Neural cell (in vitro differentiated cells): Measurements from ENCODE around the gene PRR12.

Source experiments
- EP300 ChIP-seq: fragments of 450-650 bp; conservative IDR thresholded peaks from 2 replicates; pipeline ENCODE4 v1.6.1; 2014; ENCODE audit warnings: antibody characterized with exemption, mild to moderate bottlenecking, moderate library complexity; ENCODE audit not compliant: poor library complexity, severe bottlenecking
- EZH2 ChIP-seq: fragments of 200-600, 300-800 bp; shearing (Covaris generic), sonication (generic); IDR thresholded peaks from 2 replicates; pipeline ENCODE4 v1.6.1; 2014; ENCODE audit warnings: antibody characterized with exemption, low read length, borderline replicate concordance, mild to moderate bottlenecking; ENCODE audit not compliant: insufficient read depth, poor library complexity, severe bottlenecking
- MXI1 ChIP-seq: fragments of 450-650 bp; conservative IDR thresholded peaks from 2 replicates; pipeline ENCODE4 v1.6.1; 2014; ENCODE audit warnings: antibody characterized with exemption, mild to moderate bottlenecking; ENCODE audit not compliant: poor library complexity, severe bottlenecking
- POLR2AphosphoS5 ChIP-seq: IDR thresholded peaks from 2 replicates; pipeline ENCODE4 v1.6.1; 2012
- RAD21 ChIP-seq: fragments of 450-650 bp; conservative IDR thresholded peaks from 2 replicates; pipeline ENCODE4 v1.6.1; 2014; ENCODE audit warnings: antibody characterized with exemption, mild to moderate bottlenecking, moderate library complexity
- SMC3 ChIP-seq: fragments of 450-650 bp; conservative IDR thresholded peaks from 2 replicates; pipeline ENCODE4 v1.6.1; 2014; ENCODE audit warnings: antibody characterized with exemption, mild to moderate bottlenecking, moderate library complexity; ENCODE audit not compliant: poor library complexity
- TAF1 ChIP-seq: IDR thresholded peaks from 2 replicates; pipeline ENCODE4 v1.6.1; 2012; ENCODE audit warnings: low read depth
- TF ChIP-seq, protein P1 (sequence below): fragments of 450-650 bp; IDR thresholded peaks from 2 replicates; pipeline ENCODE4 v1.5.1; 2014; ENCODE audit warnings: antibody characterized with exemption, mild to moderate bottlenecking, moderate library complexity; ENCODE audit not compliant: poor library complexity, severe bottlenecking
- TF ChIP-seq, protein P2 (sequence below): IDR thresholded peaks from 2 replicates; pipeline ENCODE4 v1.6.1; 2012; ENCODE audit warnings: borderline replicate concordance

DNA sequence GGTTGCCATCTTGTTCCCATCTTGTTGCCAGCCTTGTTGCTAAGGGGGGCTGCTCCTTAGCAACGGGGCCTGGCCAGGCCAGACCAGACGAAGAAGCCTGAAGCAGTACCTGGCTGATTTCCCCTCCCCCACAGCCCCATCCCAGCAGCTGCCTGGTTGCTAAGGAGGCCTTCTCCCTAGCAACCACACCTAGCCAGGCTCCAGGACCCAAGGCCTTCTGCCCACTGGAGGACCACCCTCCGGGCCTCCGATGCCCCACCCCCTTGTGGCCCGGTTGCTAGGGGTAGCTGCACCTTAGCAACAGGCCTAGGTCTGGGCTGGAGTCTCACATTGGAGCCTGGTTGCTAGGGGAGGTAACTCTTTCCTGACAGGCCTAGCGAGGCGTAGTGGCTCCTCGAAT, 6.0 kb upstream of the PRR12 start:
- TF ChIP-seq, protein P1, sequence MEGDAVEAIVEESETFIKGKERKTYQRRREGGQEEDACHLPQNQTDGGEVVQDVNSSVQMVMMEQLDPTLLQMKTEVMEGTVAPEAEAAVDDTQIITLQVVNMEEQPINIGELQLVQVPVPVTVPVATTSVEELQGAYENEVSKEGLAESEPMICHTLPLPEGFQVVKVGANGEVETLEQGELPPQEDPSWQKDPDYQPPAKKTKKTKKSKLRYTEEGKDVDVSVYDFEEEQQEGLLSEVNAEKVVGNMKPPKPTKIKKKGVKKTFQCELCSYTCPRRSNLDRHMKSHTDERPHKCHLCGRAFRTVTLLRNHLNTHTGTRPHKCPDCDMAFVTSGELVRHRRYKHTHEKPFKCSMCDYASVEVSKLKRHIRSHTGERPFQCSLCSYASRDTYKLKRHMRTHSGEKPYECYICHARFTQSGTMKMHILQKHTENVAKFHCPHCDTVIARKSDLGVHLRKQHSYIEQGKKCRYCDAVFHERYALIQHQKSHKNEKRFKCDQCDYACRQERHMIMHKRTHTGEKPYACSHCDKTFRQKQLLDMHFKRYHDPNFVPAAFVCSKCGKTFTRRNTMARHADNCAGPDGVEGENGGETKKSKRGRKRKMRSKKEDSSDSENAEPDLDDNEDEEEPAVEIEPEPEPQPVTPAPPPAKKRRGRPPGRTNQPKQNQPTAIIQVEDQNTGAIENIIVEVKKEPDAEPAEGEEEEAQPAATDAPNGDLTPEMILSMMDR = no peak
- TF ChIP-seq MXI1 = peak; percentile 74
- no peak for TF ChIP-seq TAF1
- no peak for TF ChIP-seq EZH2
- peak; percentile 41 for TF ChIP-seq RAD21
- TF ChIP-seq EP300 = peak; percentile 81
- peak; percentile 47 for TF ChIP-seq SMC3
- TF ChIP-seq POLR2AphosphoS5 = peak; percentile 53
- TF ChIP-seq, protein P2, sequence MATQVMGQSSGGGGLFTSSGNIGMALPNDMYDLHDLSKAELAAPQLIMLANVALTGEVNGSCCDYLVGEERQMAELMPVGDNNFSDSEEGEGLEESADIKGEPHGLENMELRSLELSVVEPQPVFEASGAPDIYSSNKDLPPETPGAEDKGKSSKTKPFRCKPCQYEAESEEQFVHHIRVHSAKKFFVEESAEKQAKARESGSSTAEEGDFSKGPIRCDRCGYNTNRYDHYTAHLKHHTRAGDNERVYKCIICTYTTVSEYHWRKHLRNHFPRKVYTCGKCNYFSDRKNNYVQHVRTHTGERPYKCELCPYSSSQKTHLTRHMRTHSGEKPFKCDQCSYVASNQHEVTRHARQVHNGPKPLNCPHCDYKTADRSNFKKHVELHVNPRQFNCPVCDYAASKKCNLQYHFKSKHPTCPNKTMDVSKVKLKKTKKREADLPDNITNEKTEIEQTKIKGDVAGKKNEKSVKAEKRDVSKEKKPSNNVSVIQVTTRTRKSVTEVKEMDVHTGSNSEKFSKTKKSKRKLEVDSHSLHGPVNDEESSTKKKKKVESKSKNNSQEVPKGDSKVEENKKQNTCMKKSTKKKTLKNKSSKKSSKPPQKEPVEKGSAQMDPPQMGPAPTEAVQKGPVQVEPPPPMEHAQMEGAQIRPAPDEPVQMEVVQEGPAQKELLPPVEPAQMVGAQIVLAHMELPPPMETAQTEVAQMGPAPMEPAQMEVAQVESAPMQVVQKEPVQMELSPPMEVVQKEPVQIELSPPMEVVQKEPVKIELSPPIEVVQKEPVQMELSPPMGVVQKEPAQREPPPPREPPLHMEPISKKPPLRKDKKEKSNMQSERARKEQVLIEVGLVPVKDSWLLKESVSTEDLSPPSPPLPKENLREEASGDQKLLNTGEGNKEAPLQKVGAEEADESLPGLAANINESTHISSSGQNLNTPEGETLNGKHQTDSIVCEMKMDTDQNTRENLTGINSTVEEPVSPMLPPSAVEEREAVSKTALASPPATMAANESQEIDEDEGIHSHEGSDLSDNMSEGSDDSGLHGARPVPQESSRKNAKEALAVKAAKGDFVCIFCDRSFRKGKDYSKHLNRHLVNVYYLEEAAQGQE = peak; percentile 61
